HG02588 (cell line): Measurements from ENCODE around the gene PCSK2.

Source experiments
- ATAC-seq: cut with Tn5 transposase; IDR thresholded peaks from one replicate; pipeline ENCODE4 v1.9.1; 2021; ENCODE audit warnings: mild to moderate bottlenecking, moderate library complexity; ENCODE audit not compliant: unreplicated experiment

The PCSK2 gene

DNA sequence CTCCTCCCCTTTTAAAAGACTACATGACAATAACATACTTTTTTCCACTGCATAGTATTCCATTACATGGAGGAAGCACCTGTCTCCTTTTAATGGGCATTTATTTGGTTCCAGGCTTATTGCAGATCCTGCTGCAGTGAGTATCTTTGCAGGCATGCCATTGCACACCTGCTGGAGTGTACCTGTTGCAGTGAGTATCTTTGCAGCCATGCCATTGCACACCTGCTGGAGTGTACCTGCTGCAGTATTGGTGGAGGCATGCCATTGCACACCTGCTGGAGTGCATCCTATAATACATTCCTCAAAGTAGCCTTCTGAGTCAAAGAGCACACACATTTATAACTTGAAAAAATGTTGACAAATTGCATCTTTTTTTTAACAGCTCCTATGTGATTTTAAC is 302.7 kb downstream of the PCSK2 start:
- no peak for ATAC-seq

DNA sequence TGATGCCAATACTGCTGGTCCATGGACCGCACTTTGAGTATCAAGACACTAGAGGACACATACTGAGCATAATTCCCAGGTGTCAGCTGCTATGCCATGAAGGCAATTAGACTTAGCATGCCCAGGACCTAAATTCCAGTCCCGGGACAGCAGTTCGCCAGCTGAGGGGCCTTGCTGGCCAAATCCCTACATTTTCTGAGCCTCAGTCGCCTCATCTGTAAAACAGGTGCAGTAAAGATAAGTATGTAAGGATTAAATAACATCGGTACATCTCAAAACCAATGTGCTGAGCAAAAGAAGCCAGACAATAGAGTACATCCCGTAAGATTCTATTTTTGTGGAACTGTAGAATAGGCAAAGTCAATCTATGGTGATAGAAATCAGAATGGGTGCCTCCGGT is 303.3 kb downstream of the PCSK2 start:
- ATAC-seq = no peak

DNA sequence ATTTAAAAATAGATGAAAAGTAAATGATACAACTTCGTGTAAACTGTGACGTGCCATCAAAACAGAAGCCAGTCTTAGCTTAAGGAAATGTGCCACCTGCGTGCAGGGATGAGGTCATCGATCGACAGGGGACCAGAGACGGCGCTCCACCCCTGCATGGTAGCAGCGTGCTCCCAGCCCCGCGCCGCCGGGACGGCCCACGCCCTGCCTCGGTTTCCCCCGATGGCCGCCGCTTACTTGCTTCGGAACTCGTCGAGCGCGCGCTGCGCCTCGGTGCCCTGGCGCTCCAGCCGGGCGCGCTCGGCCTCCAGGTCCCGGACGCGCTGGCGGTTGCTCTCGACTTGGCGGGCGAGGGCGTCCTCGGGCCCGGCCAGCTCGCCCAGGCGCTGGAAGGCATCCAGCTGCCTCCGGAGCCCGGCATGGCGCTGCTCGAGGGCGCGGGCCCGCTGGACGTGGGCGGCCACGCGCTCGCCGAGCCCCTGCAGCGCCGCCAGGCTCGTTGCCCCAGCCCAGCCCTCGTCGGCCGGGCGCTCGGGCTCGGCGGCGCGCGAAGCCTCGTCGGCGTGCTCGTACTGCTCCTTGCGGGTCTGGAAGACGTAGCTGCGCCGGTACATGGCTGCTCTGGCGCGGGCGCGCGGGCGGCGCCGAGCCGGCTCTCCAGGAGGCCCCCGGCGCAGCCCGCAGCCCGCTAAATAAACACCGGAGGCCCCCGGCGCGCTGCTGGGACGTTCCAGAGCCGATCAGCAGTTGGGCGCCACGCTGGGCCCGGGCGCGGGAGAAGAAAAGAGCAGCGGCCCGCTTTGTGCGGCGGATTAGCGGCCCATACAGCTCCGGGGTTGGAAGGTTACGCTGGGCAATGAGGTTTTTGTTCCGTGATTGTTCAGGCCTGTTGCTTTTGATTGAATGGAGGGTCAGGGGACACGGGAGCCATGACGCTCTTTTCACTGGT is 304.1 kb downstream of the PCSK2 start, which contains the start of gene BFSP1:
Gene BFSP1, minus strand, starts transcription at position 664 of the 949 bp plus-strand sequence. Its CDS starts 50 bp downstream, at position 614.
- no peak for ATAC-seq

DNA sequence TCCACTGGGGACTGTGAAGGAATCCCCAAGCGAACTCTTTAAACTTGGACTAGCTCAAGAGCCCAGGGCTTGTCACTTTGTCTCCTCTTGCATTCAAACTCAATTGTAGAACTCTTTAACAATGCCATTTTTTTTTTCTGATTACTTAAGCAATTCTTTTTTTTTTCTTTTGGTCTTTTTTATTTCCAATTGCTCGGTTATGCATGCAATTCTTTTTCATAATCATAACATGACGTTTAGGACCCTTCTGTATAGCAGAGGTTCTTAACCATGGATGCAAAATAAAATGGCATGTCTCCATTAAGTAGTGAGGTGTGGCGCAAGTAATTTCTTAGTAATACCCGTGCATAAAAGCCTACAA is 304.8 kb downstream of the PCSK2 start:
- ATAC-seq = no peak

DNA sequence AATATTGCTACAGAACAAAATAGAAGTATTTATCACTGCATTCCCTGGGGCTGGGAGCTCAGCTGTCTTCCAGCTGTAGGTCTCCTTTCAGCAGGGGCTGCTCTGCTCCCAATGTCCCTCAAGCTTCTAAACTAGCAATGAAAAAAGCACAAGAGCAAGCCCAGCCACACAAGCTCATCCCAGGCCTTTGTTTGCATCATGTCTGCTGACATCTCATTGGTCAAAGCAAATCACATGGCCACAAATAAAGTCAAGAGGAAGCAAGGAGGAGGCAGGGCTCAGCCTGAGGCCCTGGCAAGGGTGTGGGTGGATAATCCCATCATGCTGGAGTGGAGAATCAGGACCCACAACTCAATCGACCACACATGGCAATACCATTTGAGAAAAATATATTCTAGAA is 306.6 kb downstream of the PCSK2 start:
- no peak for ATAC-seq

DNA sequence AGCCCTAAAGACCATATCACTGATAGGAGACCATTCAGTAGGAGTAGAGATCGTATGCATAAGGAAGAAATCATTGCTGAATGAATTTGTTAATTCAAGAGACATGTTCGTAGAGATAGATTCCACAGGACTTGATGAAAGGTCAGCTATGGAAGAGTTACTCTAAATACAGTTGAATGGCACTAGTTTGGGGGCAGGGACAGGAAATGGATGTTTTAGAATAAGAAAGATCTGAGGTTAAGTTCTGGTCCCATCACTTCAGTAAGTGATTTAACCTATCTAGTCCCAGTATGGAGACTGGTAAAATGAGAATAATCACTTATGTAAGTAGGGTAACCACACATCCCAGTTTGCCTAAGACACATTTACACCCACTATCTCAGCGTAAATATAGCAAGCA is 307.2 kb downstream of the PCSK2 start:
- ATAC-seq = no peak
